ENCODE measurements around the gene SH3RF1.

- TF ChIP-seq POLR2A (IDR thresholded peaks at IDR 0.05; ENCODE audit: low read depth, low read length): no peak
- TF ChIP-seq TAF1 (IDR thresholded peaks at IDR 0.05; ENCODE audit: low read depth, low read length): no peak
- TF ChIP-seq POLR2AphosphoS5 (IDR thresholded peaks at IDR 0.05; ENCODE audit: low read depth, low read length): no peak
- TF ChIP-seq PAX5 (IDR thresholded peaks at IDR 0.05; ENCODE audit: insufficient read depth, low read length, severe bottlenecking): no peak
These were observed 12.6 kb downstream of the SH3RF1 start for GRCh38 chr4:169258141-169258540.

Data from GM12891 (cell line).